Stomach smooth muscle (tissue), 2 donors: ENCODE measurements around the gene PLCL1.

Experiments
- H3K27ac ChIP-seq: one replicate; pipeline ENCODE4 v1.7.0; 2013; ENCODE audit warnings: mild to moderate bottlenecking, low read length, inconsistent platforms
- H3K27me3 ChIP-seq, 2 donors: one replicate each; pipeline ENCODE4 v1.7.0; 2013; ENCODE audit warnings: low read length in 2 of 2; ENCODE audit not compliant: insufficient read depth in 2 of 2, control insufficient read depth in 1 of 2
- H3K36me3 ChIP-seq, 2 donors: one replicate each; pipeline ENCODE4 v1.7.0; 2013; ENCODE audit warnings: low read length in 2 of 2; ENCODE audit not compliant: control insufficient read depth in 2 of 2, insufficient read depth in 2 of 2
- H3K4me1 ChIP-seq: one replicate; pipeline ENCODE4 v1.7.0; 2013; ENCODE audit warnings: low read length; ENCODE audit not compliant: control insufficient read depth, insufficient read depth
- H3K4me3 ChIP-seq, 2 donors: one replicate each; pipeline ENCODE4 v1.7.0; 2013; ENCODE audit warnings: low read length in 2 of 2
- H3K9ac ChIP-seq, 2 donors: one replicate each; pipeline ENCODE4 v1.7.0; 2013; ENCODE audit warnings: low read length in 2 of 2, mild to moderate bottlenecking in 1 of 2
- H3K9me3 ChIP-seq, 2 donors: one replicate each; pipeline ENCODE4 v1.7.0; 2013; ENCODE audit warnings: low read length in 2 of 2; ENCODE audit not compliant: control insufficient read depth in 2 of 2
- donor health status: healthy.
- donor health status: Pancreatic carcinoma.

The PLCL1 gene

GRCh38 chr2:198084156-198084555 is 279.8 kb downstream of the PLCL1 start:
- no peaks in the 10 kb centered on the region for H3K27me3 ChIP-seq
- H3K27ac ChIP-seq: no peak overlapping the region
- H3K9ac ChIP-seq: no peak overlapping the region
- H3K4me1 ChIP-seq: no peaks in the 10 kb centered on the region
- H3K9me3 ChIP-seq: no peaks in the 10 kb centered on the region
- H3K36me3 ChIP-seq: no peaks in the 10 kb centered on the region
- H3K4me3 ChIP-seq: no peak overlapping the region

- Histone ChIP-seq H3K9ac (no peak overlapping the region), H3K4me1 (no peaks in the 10 kb centered on the region), H3K4me3 (no peak overlapping the region), H3K36me3 (no peaks in the 10 kb centered on the region), H3K9me3 (no peaks in the 10 kb centered on the region), H3K27me3 (no peaks in the 10 kb centered on the region), H3K27ac (no peak overlapping the region)
Measured at GRCh38 chr2:198096002-198096401, 291.6 kb downstream of the PLCL1 start.

- Histone ChIP-seq H3K4me3 (no peak overlapping the region), H3K36me3 (no peaks in the 10 kb centered on the region), H3K27ac (no peak overlapping the region), H3K27me3 (no peaks in the 10 kb centered on the region), H3K9me3 (no peaks in the 10 kb centered on the region), H3K4me1 (no peaks in the 10 kb centered on the region), H3K9ac (no peak overlapping the region)
Measured at GRCh38 chr2:198096965-198097364, 292.6 kb downstream of the PLCL1 start.

- no peak overlapping the region for H3K4me3 ChIP-seq
- no peak overlapping the region for H3K9ac ChIP-seq
- no peaks in the 10 kb centered on the region for H3K4me1 ChIP-seq
- no peaks in the 10 kb centered on the region for H3K9me3 ChIP-seq
- H3K27ac ChIP-seq: no peak overlapping the region
- H3K36me3 ChIP-seq: no peaks in the 10 kb centered on the region
- H3K27me3 ChIP-seq: no peaks in the 10 kb centered on the region
Measured at GRCh38 chr2:198097630-198098029, 293.2 kb downstream of the PLCL1 start.

GRCh38 chr2:198098386-198098785 is 294.0 kb downstream of the PLCL1 start:
- no peaks in the 10 kb centered on the region for H3K36me3 ChIP-seq
- H3K9ac ChIP-seq: no peak overlapping the region
- H3K4me1 ChIP-seq: no peaks in the 10 kb centered on the region
- no peak overlapping the region for H3K4me3 ChIP-seq
- H3K27me3 ChIP-seq: no peaks in the 10 kb centered on the region
- no peaks in the 10 kb centered on the region for H3K9me3 ChIP-seq
- no peak overlapping the region for H3K27ac ChIP-seq

GRCh38 chr2:198098918-198099317 is 294.5 kb downstream of the PLCL1 start:
- Histone ChIP-seq H3K27ac (no peak overlapping the region), H3K4me1 (no peaks in the 10 kb centered on the region), H3K4me3 (no peak overlapping the region), H3K9me3 (no peaks in the 10 kb centered on the region), H3K27me3 (no peaks in the 10 kb centered on the region), H3K36me3 (no peaks in the 10 kb centered on the region), H3K9ac (no peak overlapping the region)

DNA sequence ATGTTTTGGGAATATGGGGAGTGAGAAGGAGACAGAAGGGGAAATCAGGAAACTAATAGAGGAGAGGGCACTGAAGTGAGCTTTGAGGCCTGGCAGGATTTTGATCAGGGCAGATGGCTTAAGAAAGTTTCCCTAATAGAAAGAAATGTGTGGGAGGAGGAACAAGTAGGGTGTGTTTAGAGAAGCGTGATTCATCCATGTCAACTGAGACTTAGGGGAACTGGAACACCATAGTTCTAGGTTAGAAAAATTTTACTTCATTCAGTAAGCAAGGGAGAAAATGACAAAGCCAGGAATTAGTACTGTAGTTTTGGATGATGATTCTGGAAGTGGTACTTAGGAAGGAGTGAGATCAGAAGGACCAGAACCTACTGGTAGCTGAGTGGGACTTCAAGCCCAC is 296.0 kb downstream of the PLCL1 start:
- Histone ChIP-seq H3K4me3 (no peak overlapping the region), H3K9ac (no peak overlapping the region), H3K4me1 (no peaks in the 10 kb centered on the region), H3K27me3 (no peaks in the 10 kb centered on the region), H3K9me3 (peaks cover 0 to 2% of the 10 kb centered on the region in 2 donors), H3K36me3 (no peaks in the 10 kb centered on the region), H3K27ac (no peak overlapping the region)

DNA sequence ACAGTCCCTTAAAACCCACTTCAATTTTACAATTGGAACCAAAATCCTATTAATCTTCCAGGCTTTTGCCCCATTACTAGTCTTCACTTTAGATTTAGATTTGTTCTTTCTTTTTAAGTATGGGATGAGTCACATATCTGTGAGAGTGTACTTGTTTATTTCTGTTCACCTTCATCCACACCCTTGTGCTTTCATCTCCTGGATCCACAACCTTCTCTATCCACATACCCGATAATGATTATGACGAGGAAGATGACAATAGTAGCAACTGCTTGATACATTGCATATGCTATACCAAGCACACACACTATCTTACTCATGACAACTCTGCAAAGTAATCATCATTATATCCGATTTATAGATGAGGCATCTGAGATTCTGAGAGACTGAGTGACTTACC is 297.3 kb downstream of the PLCL1 start:
- Histone ChIP-seq H3K27me3 (no peaks in the 10 kb centered on the region), H3K27ac (no peak overlapping the region), H3K36me3 (no peaks in the 10 kb centered on the region), H3K9ac (no peak overlapping the region), H3K9me3 (peaks cover 0 to 2% of the 10 kb centered on the region in 2 donors), H3K4me3 (no peak overlapping the region), H3K4me1 (no peaks in the 10 kb centered on the region)

GRCh38 chr2:198102120-198102519 is 297.7 kb downstream of the PLCL1 start:
- Histone ChIP-seq H3K4me3 (no peak overlapping the region), H3K9ac (no peak overlapping the region), H3K27me3 (no peaks in the 10 kb centered on the region), H3K27ac (no peak overlapping the region), H3K9me3 (peaks cover 0 to 2% of the 10 kb centered on the region in 2 donors), H3K36me3 (no peaks in the 10 kb centered on the region), H3K4me1 (no peaks in the 10 kb centered on the region)

DNA sequence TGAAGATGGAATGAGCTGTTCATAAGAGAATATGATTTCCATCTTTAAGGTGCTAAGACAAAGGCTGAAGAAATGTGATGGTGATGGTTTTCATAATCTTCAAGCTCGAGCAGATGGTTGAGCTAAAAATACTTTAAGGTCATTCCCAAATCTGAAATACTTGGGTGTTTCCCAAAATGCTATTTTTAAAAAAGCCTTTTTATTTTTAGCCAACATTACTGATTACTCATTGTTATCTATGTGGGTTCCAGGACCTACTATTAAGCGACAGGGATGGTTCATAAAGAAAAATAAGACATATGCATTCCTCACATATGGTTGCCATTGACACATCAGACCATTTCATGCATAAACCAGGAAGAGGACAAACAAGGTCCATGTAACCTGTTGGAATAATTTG is 298.5 kb downstream of the PLCL1 start:
- H3K4me3 ChIP-seq: no peak overlapping the region
- H3K9me3 ChIP-seq: peaks cover 0 to 2% of the 10 kb centered on the region in 2 donors
- no peaks in the 10 kb centered on the region for H3K27me3 ChIP-seq
- no peaks in the 10 kb centered on the region for H3K36me3 ChIP-seq
- H3K27ac ChIP-seq: no peak overlapping the region
- no peak overlapping the region for H3K9ac ChIP-seq
- H3K4me1 ChIP-seq: no peaks in the 10 kb centered on the region

DNA sequence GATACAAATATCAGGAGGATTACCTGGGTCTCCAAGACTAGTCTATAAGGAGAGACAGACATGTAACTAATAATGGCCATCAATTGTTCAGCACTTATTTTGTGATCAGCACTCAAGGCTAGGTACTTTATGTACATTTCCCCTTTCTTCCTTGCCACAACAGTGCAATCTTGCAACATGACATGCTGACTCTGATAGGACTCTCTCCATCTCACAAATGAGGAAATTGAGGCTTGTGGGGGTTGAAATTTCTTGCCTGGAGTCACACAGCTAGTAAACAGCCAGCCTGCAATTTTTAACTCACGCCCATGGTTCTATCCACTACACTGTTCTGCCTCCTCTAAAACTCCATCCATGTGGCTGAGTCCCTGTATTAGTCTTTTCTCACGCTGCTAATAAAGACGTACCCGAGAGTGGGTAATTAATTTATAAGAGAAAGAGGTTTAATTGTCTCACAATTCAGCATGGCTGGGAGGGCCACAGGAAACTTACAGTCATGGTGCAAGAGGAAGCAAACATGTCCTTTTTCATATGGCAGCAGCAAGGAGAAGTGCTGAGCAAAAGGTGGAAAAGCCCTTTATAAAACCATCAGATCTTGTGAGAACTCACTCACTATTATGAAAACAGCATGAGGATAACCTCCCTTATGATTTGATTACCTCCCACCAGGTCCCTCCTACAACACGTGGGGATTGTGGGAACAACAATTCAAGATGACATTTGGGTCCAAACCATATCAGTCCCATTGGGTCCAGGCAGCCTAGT is 302.4 kb downstream of the PLCL1 start:
- Histone ChIP-seq H3K27ac (no peak overlapping the region), H3K4me3 (no peak overlapping the region), H3K9me3 (peaks cover 0 to 2% of the 10 kb centered on the region in 2 donors), H3K36me3 (no peaks in the 10 kb centered on the region), H3K27me3 (no peaks in the 10 kb centered on the region), H3K9ac (no peak overlapping the region), H3K4me1 (no peaks in the 10 kb centered on the region)
